22Rv1 (cell line): ENCODE measurements around the gene TPH2.

ENCODE experiments used
- CTCF ChIP-seq: fragments of 450-650 bp; IDR thresholded peaks from 2 replicates; pipeline ENCODE4 v1.5.1; 2017; ENCODE audit warnings: mild to moderate bottlenecking
- ZFX ChIP-seq: fragments of 450-650 bp; IDR thresholded peaks from 2 replicates; pipeline ENCODE4 v1.6.1; 2017; ENCODE audit warnings: antibody characterized with exemption, borderline replicate concordance

- TF ChIP-seq CTCF (no peak), ZFX (no peak)
Observed at GRCh38 chr12:72028966-72029365, 90.3 kb downstream of the TPH2 start.
